H1 (cell line): Measurements from ENCODE around the gene VPS18. TPM values are rescaled to one million over a fixed set of nuclear protein-coding genes. Genes with fewer than 3 reads are reported as not detected.

Experiments used
- CTCF ChIA-PET: fragments of 300-600 bp; sonication (Branson Sonifier 250); formaldehyde crosslinking; loops from one replicate; lab custom pipeline; 2021; ENCODE audit not compliant: partially characterized antibody; lab: Charles Lee
- POLR2A ChIA-PET: fragments of 300-600 bp; sonication (Branson Sonifier 250); formaldehyde crosslinking; loops from one replicate; lab custom pipeline; 2021; ENCODE audit warnings: inconsistent platforms; ENCODE audit not compliant: partially characterized antibody; lab: Charles Lee
- DNase-seq, 2 experiments: peaks; one replicate each; pipeline versions ENCODE4 v3.0.0 to v3.0.0-alpha.2; 2010 to 2022; ENCODE audit warnings: low spot score in 2 of 2, low read depth in 1 of 2, mixed read lengths in 1 of 2
- FAIRE-seq: peaks from 2 replicates; lab custom pipeline; 2011; peaks lifted over from hg19 to GRCh38; lab: Jason Lieb, UNC
- H2AFZ ChIP-seq: 2 replicates; pipeline ENCODE4 v1.8.1; 2012; ENCODE audit warnings: low read length, inconsistent platforms
- H2AK5ac ChIP-seq: 2 replicates; pipeline ENCODE4 v1.6.1; 2013; ENCODE audit warnings: low read depth, low read length
- H2BK120ac ChIP-seq: replicated peaks from 2 replicates; pipeline ENCODE3; 2013; ENCODE audit warnings: low read depth, low read length, inconsistent platforms
- H2BK12ac ChIP-seq: 2 replicates; pipeline ENCODE4 v1.6.1; 2013; ENCODE audit warnings: low read depth, low read length
- H2BK15ac ChIP-seq: 2 replicates; pipeline ENCODE4 v1.6.1; 2013; ENCODE audit warnings: low read length
- H2BK20ac ChIP-seq: 2 replicates; pipeline ENCODE4 v1.6.1; 2013; ENCODE audit warnings: low read length
- H2BK5ac ChIP-seq: 2 replicates; pipeline ENCODE4 v1.6.1; 2013; ENCODE audit warnings: low read depth, low read length
- H3K14ac ChIP-seq: 2 replicates; pipeline ENCODE4 v1.6.1; 2013; ENCODE audit warnings: inconsistent platforms; ENCODE audit not compliant: insufficient read length
- H3K18ac ChIP-seq: 2 replicates; pipeline ENCODE4 v1.6.1; 2013; ENCODE audit warnings: low read length; ENCODE audit errors: extremely low read depth
- H3K23ac ChIP-seq: 2 replicates; pipeline ENCODE4 v1.6.1; 2013; ENCODE audit warnings: inconsistent platforms; ENCODE audit not compliant: insufficient read length
- H3K23me2 ChIP-seq: 2 replicates; pipeline ENCODE4 v1.6.1; 2013; ENCODE audit warnings: low read depth, low read length
- H3K27ac ChIP-seq: 2 replicates; pipeline ENCODE4 v1.6.1; 2011; ENCODE audit warnings: low read depth, low read length, inconsistent platforms
- H3K27me3 ChIP-seq, 4 experiments: replicated peaks in 1 of 4; 1 replicate in 1 of 4; 2 replicates in 3 of 4; pipeline versions ENCODE4 v1.6.1 to v1.8.1; 2011 to 2013; ENCODE audit warnings: low read length in 3 of 4, mild to moderate bottlenecking in 3 of 4, inconsistent platforms in 2 of 4, mixed read lengths in 2 of 4, moderate library complexity in 1 of 4; ENCODE audit not compliant: control insufficient read depth in 3 of 4, insufficient read depth in 3 of 4; ENCODE audit errors: extremely low read depth in 1 of 4
- H3K36me3 ChIP-seq, 4 experiments: 2 replicates each; pipeline versions ENCODE4 v1.6.1 to v1.8.1; 2011 to 2013; ENCODE audit warnings: mild to moderate bottlenecking in 4 of 4, low read length in 3 of 4, moderate library complexity in 2 of 4, control low read depth in 1 of 4, inconsistent platforms in 1 of 4; ENCODE audit not compliant: insufficient read depth in 4 of 4, control insufficient read depth in 2 of 4
- H3K4ac ChIP-seq: replicated peaks from 2 replicates; pipeline ENCODE3; 2013; ENCODE audit warnings: low read length, low read depth, mixed read lengths, inconsistent platforms; ENCODE audit not compliant: insufficient read length
- H3K4me1 ChIP-seq, 4 experiments: replicated peaks in 1 of 4; 1 replicate in 1 of 4; 2 replicates in 3 of 4; pipeline versions ENCODE4 v1.6.1 to v1.8.1; 2011 to 2013; ENCODE audit warnings: low read length in 3 of 4, inconsistent platforms in 2 of 4, mixed read lengths in 1 of 4; ENCODE audit not compliant: insufficient read depth in 4 of 4, control insufficient read depth in 3 of 4
- H3K4me2 ChIP-seq, 2 experiments: 2 replicates each; pipeline versions ENCODE4 v1.6.1 to v1.8.1; 2011 to 2013; ENCODE audit warnings: low read depth in 2 of 2, low read length in 2 of 2, control low read depth in 1 of 2, inconsistent platforms in 1 of 2, mild to moderate bottlenecking in 1 of 2; ENCODE audit not compliant: insufficient read depth in 1 of 2
- H3K4me3 ChIP-seq, 4 experiments: fragments of 200-600, 300-600 bp in 1 of 4; sonication (generic), shearing (Covaris generic), sonication (Bioruptor Twin) in 1 of 4; 2 replicates each; pipeline versions ENCODE4 v1.5.1 to v1.8.1; 2011 to 2016; ENCODE audit warnings: low read length in 4 of 4, low read depth in 3 of 4, control low read depth in 2 of 4, inconsistent platforms in 2 of 4, mild to moderate bottlenecking in 2 of 4, mixed read lengths in 1 of 4, moderate library complexity in 1 of 4; ENCODE audit not compliant: insufficient read depth in 2 of 4; ENCODE audit errors: extremely low read depth in 1 of 4
- H3K56ac ChIP-seq: replicated peaks from 2 replicates; pipeline ENCODE3; 2013; ENCODE audit warnings: low read depth, mild to moderate bottlenecking, mixed read lengths, low read length, inconsistent platforms; ENCODE audit not compliant: insufficient read length
- H3K79me1 ChIP-seq: 2 replicates; pipeline ENCODE4 v1.6.1; 2013; ENCODE audit warnings: low read depth, low read length, control low read depth
- H3K79me2 ChIP-seq, 2 experiments: 2 replicates each; pipeline versions ENCODE4 v1.6.1 to v1.8.1; 2012 to 2013; ENCODE audit warnings: low read length in 2 of 2, mild to moderate bottlenecking in 2 of 2, inconsistent platforms in 1 of 2; ENCODE audit not compliant: insufficient read depth in 2 of 2, control insufficient read depth in 1 of 2
- H3K9ac ChIP-seq, 4 experiments: replicated peaks in 1 of 4; 1 replicate in 1 of 4; 2 replicates in 3 of 4; pipeline versions ENCODE4 v1.6.1 to v1.8.1; 2011 to 2013; ENCODE audit warnings: low read depth in 3 of 4, low read length in 3 of 4, control low read depth in 2 of 4, mild to moderate bottlenecking in 2 of 4, moderate library complexity in 2 of 4, inconsistent platforms in 1 of 4; ENCODE audit errors: extremely low read depth in 1 of 4
- H3K9me3 ChIP-seq, 2 experiments: 2 replicates each; pipeline versions ENCODE4 v1.6.1 to v1.8.1; 2012 to 2013; ENCODE audit warnings: mild to moderate bottlenecking in 2 of 2, moderate library complexity in 2 of 2, control low read depth in 1 of 2, inconsistent platforms in 1 of 2, low read depth in 1 of 2, low read length in 1 of 2, mixed read lengths in 1 of 2; ENCODE audit not compliant: insufficient read depth in 2 of 2
- H4K20me1 ChIP-seq, 2 experiments: replicated peaks in 1 of 2; 2 replicates each; pipeline versions ENCODE3 to v1.8.1; 2011 to 2013; ENCODE audit warnings: inconsistent platforms in 2 of 2, low read length in 2 of 2, mild to moderate bottlenecking in 1 of 2; ENCODE audit not compliant: insufficient read depth in 2 of 2, control insufficient read depth in 1 of 2
- H4K5ac ChIP-seq: 2 replicates; pipeline ENCODE4 v1.6.1; 2013; ENCODE audit warnings: low read length, low read depth, mixed read lengths, inconsistent platforms; ENCODE audit not compliant: insufficient read length
- H4K8ac ChIP-seq: 2 replicates; pipeline ENCODE4 v1.8.0; 2013; ENCODE audit warnings: mild to moderate bottlenecking, moderate library complexity, low read length, inconsistent platforms; ENCODE audit not compliant: insufficient read depth; ENCODE audit errors: extremely low read depth
- H4K91ac ChIP-seq: replicated peaks from 2 replicates; pipeline ENCODE3; 2013; ENCODE audit warnings: low read length, mixed read lengths, inconsistent platforms; ENCODE audit not compliant: insufficient read length
- ASH2L ChIP-seq: fragments of 200-600, 300-600 bp; sonication (generic); IDR thresholded peaks from one replicate; pipeline ENCODE4 v1.7.1; 2017; ENCODE audit warnings: low read length
- CBX5 ChIP-seq: fragments of 300-800, 300-1000 bp; sonication (generic); IDR thresholded peaks from 2 replicates; pipeline ENCODE4 v1.7.1; 2016; ENCODE audit warnings: antibody characterized with exemption, low read length, low read depth
- CBX8 ChIP-seq: fragments of 300-800, 300-1000 bp; sonication (generic); IDR thresholded peaks from 2 replicates; pipeline ENCODE4 v1.7.1; 2016; ENCODE audit warnings: low read depth, low read length, borderline replicate concordance
- MAX ChIP-seq: IDR thresholded peaks from 2 replicates; pipeline ENCODE4 v1.6.1; 2012; ENCODE audit warnings: inconsistent platforms
- RFX5 ChIP-seq: IDR thresholded peaks from 2 replicates; pipeline ENCODE4 v1.6.1; 2011; ENCODE audit warnings: low read depth, low read length, improper control_type of control experiment, borderline replicate concordance
- SP2 ChIP-seq: IDR thresholded peaks from 2 replicates; pipeline ENCODE4 v1.6.1; 2012; ENCODE audit warnings: mild to moderate bottlenecking, low read length, inconsistent platforms
- SRF ChIP-seq: IDR thresholded peaks from 2 replicates; pipeline ENCODE4 v1.6.1; 2011; ENCODE audit warnings: mild to moderate bottlenecking, low read depth, low read length, moderate library complexity
- TAF1 ChIP-seq: IDR thresholded peaks from 2 replicates; pipeline ENCODE4 v1.6.1; 2011; ENCODE audit warnings: mild to moderate bottlenecking, low read depth, low read length
- TCF12 ChIP-seq: IDR thresholded peaks from 2 replicates; pipeline ENCODE4 v1.6.1; 2011; ENCODE audit warnings: low read depth, mild to moderate bottlenecking, low read length
- YY1 ChIP-seq: IDR thresholded peaks from 2 replicates; pipeline ENCODE4 v1.6.1; 2011; ENCODE audit warnings: low read depth, mild to moderate bottlenecking, low read length
- WGBS, 2 experiments: shearing (Covaris generic) in 1 of 2; methylation state at CpG; one replicate each; pipeline versions ENCODE4 v1.1.6 to v1.1.7; 2013 to 2015; ENCODE audit warnings: low lambda C conversion rate in 2 of 2, mixed read lengths in 2 of 2, inconsistent platforms in 1 of 2, low coverage in 1 of 2, missing lambda C conversion rate in 1 of 2; ENCODE audit not compliant: insufficient replicate concordance in 2 of 2, insufficient coverage in 1 of 2, insufficient read length in 1 of 2; ENCODE audit errors: extremely low coverage in 1 of 2, missing lambda C conversion rate in 1 of 2; 5-methylcytosine and 5-hydroxymethylcytosine counted together
- polyA plus RNA-seq, 7 experiments: library from polyadenylated mRNA; depleted of rRNA in 3 of 7; stranded (reverse) in 5 of 7; unstranded in 2 of 7; fragments of >200 nt in 5 of 7; fragments of 200-250 nt in 2 of 7; gene quantifications; 1 replicate in 5 of 7; 2 replicates in 1 of 7; 4 replicates in 1 of 7; pipeline versions ENCODE4 v1.2.1 to v1.2.3, GENCODE V29; 2011 to 2013; ENCODE audit warnings: missing spikeins in 2 of 7, mixed read lengths in 2 of 7
- total RNA-seq: library from RNA; stranded (reverse); fragmentation: NEBNext Ultra II Directional; extraction: Animal tissue kit (Norgen Biotek cat#: 25700); gene quantifications from 2 replicates; pipeline ENCODE4 v1.2.1, GENCODE V29; 2021
- TF ChIP-seq, protein P1 (sequence below): IDR thresholded peaks from 2 replicates; pipeline ENCODE4 v1.6.1; 2011; ENCODE audit warnings: low read length, improper control_type of control experiment

The VPS18 gene
- total and polyA plus RNA-seq, 2 of the 8 experiments (the other 6 are each of a cell fraction or from before 2014, with no cell fraction given), result 28.9 to 32.7 TPM

DNA sequence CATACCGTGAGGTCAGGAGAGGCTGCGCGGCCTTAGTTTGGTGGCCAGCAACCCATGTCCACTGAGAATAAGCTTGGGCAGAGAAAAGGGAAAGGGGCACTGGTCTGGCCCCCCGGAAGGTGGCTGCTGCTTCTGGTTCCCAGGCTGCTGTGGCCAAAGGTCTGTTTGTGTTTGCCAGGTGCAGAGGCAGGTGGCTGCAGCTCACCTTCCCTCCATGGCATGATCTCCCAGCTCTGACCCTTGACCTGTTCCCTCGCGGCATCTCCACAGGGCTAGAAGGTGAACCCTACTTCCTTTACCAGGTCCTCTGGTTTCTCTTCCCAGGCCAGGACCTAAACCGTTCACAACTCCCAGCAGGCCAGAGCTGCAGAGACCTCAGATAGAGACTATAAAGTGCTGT lies 13.8 kb downstream of the VPS18 start:
- no peak overlapping the region for H2AFZ ChIP-seq
- H3K79me2 ChIP-seq, result no peaks in the 10 kb centered on the region
- H3K9me3 ChIP-seq, result no peaks in the 10 kb centered on the region
- no peak overlapping the region for H2BK12ac ChIP-seq
- H3K27ac ChIP-seq, result no peak overlapping the region
- no peak overlapping the region for H4K5ac ChIP-seq
- H4K91ac ChIP-seq, result no peak overlapping the region
- peaks cover 0 to 23% (median 16%) of the 10 kb centered on the region in 4 experiments; a peak in 6 of 7 replicates for H3K4me1 ChIP-seq
- H2BK20ac ChIP-seq, result no peak overlapping the region
- no peak overlapping the region for H3K4ac ChIP-seq
- H3K27me3 ChIP-seq, result no peaks in the 10 kb centered on the region; a peak in 1 of 7 replicates
- H3K4me3 ChIP-seq, result no peak overlapping the region
- 93% methylated on average over 7 of the region's 7 CpGs; no CpG with 5 or more reads in 1 of the 2 experiments for WGBS, 2 experiments
- H3K79me1 ChIP-seq, result no peaks in the 10 kb centered on the region
- no peak overlapping the region for H3K18ac ChIP-seq
- H3K23me2 ChIP-seq, result peaks cover 6% of the 10 kb centered on the region; the same call in 1 of the 2 replicates
- FAIRE-seq (no peak), DNase-seq (no peak)
- H3K4me2 ChIP-seq, result no peak overlapping the region
- H2BK5ac ChIP-seq, result no peak overlapping the region
- peaks cover 9 to 13% of the 10 kb centered on the region in 2 experiments for H4K20me1 ChIP-seq
- CTCF ChIA-PET, result interaction anchor here (0.6 to 20.6 kb wide), 11 partner anchors 12 to 112 kb away, joined by 3 to 619 read pairs (median 56); partner anchors contain the start of genes DLL4 and VPS18
- no peak overlapping the region for H3K9ac ChIP-seq
- no peak overlapping the region for H2BK120ac ChIP-seq
- H3K56ac ChIP-seq, result no peak overlapping the region
- H2AK5ac ChIP-seq, result no peak overlapping the region
- no peak overlapping the region for H2BK15ac ChIP-seq
- H4K8ac ChIP-seq, result no peak overlapping the region
- peaks cover 2 to 12% (median 5%) of the 10 kb centered on the region in 4 experiments; a peak in 4 of 8 replicates for H3K36me3 ChIP-seq
- POLR2A ChIA-PET, result interaction anchor here (0.8 to 11.5 kb wide), 8 partner anchors 8 to 152 kb away, joined by 3 to 209 read pairs (median 4); partner anchors contain the start of genes CHAC1, DLL4 and VPS18
- H3K23ac ChIP-seq, result no peak overlapping the region
- no peak overlapping the region for H3K14ac ChIP-seq
- TF ChIP-seq TAF1 (no peak), TCF12 (no peak), MAX (no peak), SRF (no peak), CBX8 (no peak), CBX5 (no peak), RFX5 (no peak), SP2 (no peak), ASH2L (no peak), YY1 (no peak)
- TF ChIP-seq, protein P1, sequence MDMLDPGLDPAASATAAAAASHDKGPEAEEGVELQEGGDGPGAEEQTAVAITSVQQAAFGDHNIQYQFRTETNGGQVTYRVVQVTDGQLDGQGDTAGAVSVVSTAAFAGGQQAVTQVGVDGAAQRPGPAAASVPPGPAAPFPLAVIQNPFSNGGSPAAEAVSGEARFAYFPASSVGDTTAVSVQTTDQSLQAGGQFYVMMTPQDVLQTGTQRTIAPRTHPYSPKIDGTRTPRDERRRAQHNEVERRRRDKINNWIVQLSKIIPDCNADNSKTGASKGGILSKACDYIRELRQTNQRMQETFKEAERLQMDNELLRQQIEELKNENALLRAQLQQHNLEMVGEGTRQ, result no peak
